Bronchial epithelial cell (primary cell): ENCODE measurements around the gene CALM3. TPM values are rescaled to one million over a fixed set of nuclear protein-coding genes. Genes with fewer than 3 reads are reported as not detected.
"Not testable (repeated sequence)": the region's sequence is repeated elsewhere in the genome, so short reads cannot be mapped to it uniquely, and the experiment has no call there.

ENCODE experiments used
- DNase-seq: peaks from one replicate; pipeline ENCODE4 v3.0.0-alpha.2; 2010; ENCODE audit warnings: low read depth
- FAIRE-seq: peaks from 2 replicates; lab custom pipeline; 2011; peaks lifted over from hg19 to GRCh38; lab: Jason Lieb, UNC
- H3K27me3 ChIP-seq: 2 replicates; pipeline ENCODE4 v1.5.1; 2011; ENCODE audit warnings: low read length; ENCODE audit not compliant: control insufficient read depth, insufficient read depth
- H3K36me3 ChIP-seq: 2 replicates; pipeline ENCODE4 v1.5.1; 2011; ENCODE audit warnings: low read length; ENCODE audit not compliant: control insufficient read depth, insufficient read depth
- H3K4me3 ChIP-seq: 2 replicates; pipeline ENCODE4 v1.5.1; 2011; ENCODE audit warnings: mild to moderate bottlenecking, low read depth, low read length, control low read depth
- CTCF ChIP-seq: IDR thresholded peaks from 2 replicates; pipeline ENCODE4 v1.5.1; 2011; ENCODE audit warnings: mild to moderate bottlenecking, moderate library complexity, low read length, control low read depth, inconsistent platforms; ENCODE audit not compliant: insufficient read depth, severe bottlenecking
- total RNA-seq: library from RNA; depleted of rRNA; stranded (reverse); fragments of >200 nt; gene quantifications from 2 replicates; pipeline ENCODE4 v1.2.1, GENCODE V29; 2014

CALM3 gene
- 79.8 and 106 TPM in 2 replicates for total RNA-seq

DNA sequence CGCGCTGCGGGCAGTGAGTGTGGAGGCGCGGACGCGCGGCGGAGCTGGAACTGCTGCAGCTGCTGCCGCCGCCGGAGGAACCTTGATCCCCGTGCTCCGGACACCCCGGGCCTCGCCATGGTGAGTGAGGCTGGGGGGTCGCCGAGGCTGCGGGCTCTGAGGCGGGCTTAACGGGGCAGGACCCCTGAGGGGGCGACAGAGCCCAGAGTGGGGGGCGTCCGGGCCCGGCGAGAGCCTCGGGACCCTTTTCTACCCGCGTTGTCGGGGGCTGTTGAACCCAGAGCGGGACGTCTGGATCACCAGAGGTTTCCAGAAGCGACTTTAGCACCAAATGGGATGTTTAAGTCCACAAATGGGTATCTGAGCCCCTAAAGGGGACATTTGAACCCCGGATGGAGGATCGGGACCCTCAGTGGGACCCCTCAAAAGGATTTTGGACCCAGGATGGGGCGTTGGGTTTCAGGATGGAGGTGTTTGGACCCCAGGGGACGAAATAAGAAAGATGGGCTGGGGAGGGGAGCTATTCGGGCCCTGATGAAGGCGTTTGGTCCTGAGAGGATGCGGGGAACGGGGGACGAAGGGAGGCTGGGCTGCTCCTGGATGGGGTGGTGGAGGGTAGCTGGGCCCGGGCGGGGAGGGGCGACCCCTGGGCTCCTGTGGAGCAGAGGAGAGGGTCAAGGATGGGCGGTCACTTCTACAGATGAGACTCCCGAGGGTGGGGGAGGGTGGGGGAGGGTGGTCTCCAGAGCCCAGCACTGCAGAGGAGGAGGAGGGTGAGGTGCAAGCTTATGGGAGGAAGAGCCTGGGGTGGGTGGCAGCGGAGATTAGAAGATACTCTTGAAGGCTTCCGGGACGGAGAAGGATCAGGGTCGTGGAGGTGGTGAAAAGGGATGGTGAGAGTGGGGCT lies at the start of gene CALM3:
CALM3 (plus strand) TSS at position 13 of the 907 bp plus-strand sequence; CDS start at position 118, 105 bp downstream.
- no peak for TF ChIP-seq CTCF
- no peaks in the 10 kb centered on the region for H3K27me3 ChIP-seq
- peaks cover 8% of the 10 kb centered on the region for H3K36me3 ChIP-seq
- no peak for DNase-seq
- peak within 1 kb of the TSS; percentile 97 for H3K4me3 ChIP-seq
- FAIRE-seq = no peak

DNA sequence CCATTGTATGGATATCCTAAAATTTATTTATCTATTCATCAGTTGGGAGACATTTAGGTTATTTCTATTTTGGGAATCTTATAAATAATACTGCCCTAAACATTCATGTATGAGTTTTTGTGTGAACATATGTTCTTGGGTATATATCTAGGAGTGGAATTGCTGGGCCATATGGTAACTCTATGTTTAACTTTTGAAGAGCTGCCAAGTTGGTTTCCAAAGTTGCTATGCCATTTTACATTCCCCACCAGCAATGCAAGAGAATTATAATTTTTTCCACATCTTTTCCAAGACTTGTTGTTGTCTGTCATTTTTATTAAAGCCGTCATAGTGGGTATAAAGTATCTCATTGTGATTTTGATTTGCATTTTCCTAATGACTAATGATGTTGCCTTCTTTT lies 48.2 kb upstream of the CALM3 start:
- FAIRE-seq (no peak), DNase-seq (no peak)
- TF ChIP-seq CTCF = no peak
- H3K27me3 ChIP-seq = no peaks in the 10 kb centered on the region
- H3K36me3 ChIP-seq = no peaks in the 10 kb centered on the region
- no peak overlapping the region for H3K4me3 ChIP-seq

GRCh38 chr19:46554161-46554560 lies 47.0 kb upstream of the CALM3 start:
- H3K36me3 ChIP-seq = no peaks in the 10 kb centered on the region
- FAIRE-seq (no peak), DNase-seq (no peak)
- no peak for TF ChIP-seq CTCF
- no peak overlapping the region for H3K4me3 ChIP-seq
- no peaks in the 10 kb centered on the region for H3K27me3 ChIP-seq

GRCh38 chr19:46555628-46556280 lies 45.4 kb upstream of the CALM3 start:
- Histone ChIP-seq H3K4me3 (no peak overlapping the region), H3K27me3 (no peaks in the 10 kb centered on the region), H3K36me3 (no peaks in the 10 kb centered on the region)
- FAIRE-seq (no peak), DNase-seq (no peak)
- TF ChIP-seq CTCF = no peak

GRCh38 chr19:46556471-46556870 lies 44.7 kb upstream of the CALM3 start:
- H3K27me3 ChIP-seq, FAIRE-seq, DNase-seq, H3K4me3 ChIP-seq, H3K36me3 ChIP-seq: not testable (repeated sequence)

DNA sequence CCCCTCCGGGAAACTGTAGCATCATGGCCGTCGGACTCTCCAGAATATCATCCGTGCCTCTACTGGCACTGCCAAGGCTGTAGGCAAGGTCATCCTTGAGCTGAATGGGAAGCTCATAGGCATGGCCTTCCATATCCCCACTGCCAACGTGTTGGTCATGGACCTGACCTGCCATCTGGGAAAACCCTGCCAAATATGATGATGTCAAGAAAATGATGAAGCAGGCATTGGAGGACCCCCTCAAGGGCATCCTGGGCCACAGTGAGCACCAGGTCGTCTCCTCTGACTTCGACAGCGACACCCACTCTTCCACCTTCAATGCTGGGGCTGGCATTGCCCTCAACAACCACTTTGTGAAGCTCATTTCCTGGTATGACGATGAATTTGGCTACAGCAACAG lies 41.9 kb upstream of the CALM3 start:
- no peaks in the 10 kb centered on the region for H3K36me3 ChIP-seq
- H3K27me3 ChIP-seq = no peaks in the 10 kb centered on the region
- H3K4me3 ChIP-seq = no peak overlapping the region
- FAIRE-seq (no peak), DNase-seq (no peak)
- TF ChIP-seq CTCF = no peak

DNA sequence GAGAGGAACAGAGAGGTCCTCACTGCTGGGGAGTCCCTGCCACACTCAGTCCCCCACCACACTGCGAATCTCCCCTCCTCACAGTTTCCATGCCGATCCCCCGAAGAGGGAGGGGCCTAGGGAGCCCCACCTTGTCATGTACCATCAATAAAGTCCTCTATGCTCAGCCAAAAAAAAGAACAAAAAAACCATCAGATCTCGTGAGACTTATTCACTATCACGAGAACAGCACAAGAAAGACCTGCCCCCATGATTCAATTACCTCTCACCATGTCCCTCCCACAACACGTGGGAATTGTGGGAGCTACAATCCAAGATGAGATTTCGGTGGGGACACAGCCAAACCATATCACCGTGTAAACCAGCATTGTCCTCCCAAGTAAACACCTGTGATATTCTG lies 41.5 kb upstream of the CALM3 start:
- H3K36me3 ChIP-seq, H3K27me3 ChIP-seq, FAIRE-seq, H3K4me3 ChIP-seq, DNase-seq: not testable (repeated sequence)
